GM18520 (cell line): ENCODE measurements around the gene ALOX15B.

Experiments
- ATAC-seq: cut with Tn5 transposase; IDR thresholded peaks from one replicate; pipeline ENCODE4 v1.9.1; 2021; ENCODE audit not compliant: unreplicated experiment

The ALOX15B gene

GRCh38 chr17:8079291-8080207 is 40.7 kb downstream of the ALOX15B start:
- ATAC-seq, result no peak

- no peak for ATAC-seq
These were observed 41.4 kb downstream of the ALOX15B start for GRCh38 chr17:8080208-8080798.

- no peak for ATAC-seq
These were observed 42.0 kb downstream of the ALOX15B start for GRCh38 chr17:8080799-8081219.

- no peak for ATAC-seq
These were observed 43.0 kb downstream of the ALOX15B start for GRCh38 chr17:8081876-8082275.

GRCh38 chr17:8082292-8082691 is 43.4 kb downstream of the ALOX15B start:
- no peak for ATAC-seq

- no peak for ATAC-seq
These were observed 45.4 kb downstream of the ALOX15B start for GRCh38 chr17:8084250-8084649.

- ATAC-seq, result no peak
These were observed 48.5 kb downstream of the ALOX15B start, which contains the start of gene ALOX12B for GRCh38 chr17:8087075-8087951. TSS of gene ALOX12B (minus strand) at chr17:8087716. CDS start at chr17:8087442, 274 bp downstream.

- no peak for ATAC-seq
These were observed 49.0 kb downstream of the ALOX15B start for GRCh38 chr17:8087952-8088230.

GRCh38 chr17:8089728-8090127 is 50.9 kb downstream of the ALOX15B start:
- no peak for ATAC-seq

- ATAC-seq, result peak; percentile 76
These were observed 52.3 kb downstream of the ALOX15B start for GRCh38 chr17:8091033-8091687.

GRCh38 chr17:8095361-8095760 is 56.5 kb downstream of the ALOX15B start:
- ATAC-seq, result no peak

- no peak for ATAC-seq
These were observed 57.7 kb downstream of the ALOX15B start for GRCh38 chr17:8096541-8096940.
